ENCODE measurements around the gene CCDC30.
"Not testable (repeated sequence)": the region's sequence is repeated elsewhere in the genome, so short reads cannot be mapped to it uniquely, and the experiment has no call there.

The CCDC30 gene

GRCh38 chr1:42482635-42483153 lies 19.6 kb downstream of the CCDC30 start:
- no peak for DNase-seq (ENCODE audit: low read depth)
- no peak for TF ChIP-seq CTCF (conservative IDR thresholded peaks at IDR 0.05; ENCODE audit: low read depth, low read length)
- no peak overlapping the region for H3K4me3 ChIP-seq (ENCODE audit: low read depth, low read length)

GRCh38 chr1:42484382-42484781 lies 21.3 kb downstream of the CCDC30 start:
- H3K4me3 ChIP-seq (ENCODE audit: low read depth, low read length), result no peak overlapping the region
- DNase-seq (ENCODE audit: low read depth), result peak; percentile 81
- no peak for TF ChIP-seq CTCF (conservative IDR thresholded peaks at IDR 0.05; ENCODE audit: low read depth, low read length)

DNA sequence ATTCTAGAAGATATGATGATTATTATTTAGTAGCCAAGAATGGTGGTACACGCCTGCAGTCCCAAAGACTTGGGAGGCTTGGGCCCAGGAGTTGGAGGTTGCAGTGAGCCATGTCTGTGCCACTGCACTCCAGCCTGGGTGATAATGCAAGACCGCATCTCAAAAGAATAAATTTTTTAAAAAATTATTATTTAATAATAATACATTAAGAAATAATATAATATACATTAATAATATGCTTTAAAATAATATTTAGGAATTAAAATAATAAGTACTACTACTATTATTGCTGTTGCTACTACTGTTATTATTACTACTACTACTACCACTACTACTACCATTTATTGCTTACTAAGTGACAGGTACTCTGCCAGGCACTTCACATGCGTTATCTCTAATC lies 27.2 kb downstream of the CCDC30 start:
- H3K4me3 ChIP-seq (ENCODE audit: low read depth, low read length), result no peak overlapping the region
- no peak for DNase-seq (ENCODE audit: low read depth)
- TF ChIP-seq CTCF (conservative IDR thresholded peaks at IDR 0.05; ENCODE audit: low read depth, low read length), result no peak

DNA sequence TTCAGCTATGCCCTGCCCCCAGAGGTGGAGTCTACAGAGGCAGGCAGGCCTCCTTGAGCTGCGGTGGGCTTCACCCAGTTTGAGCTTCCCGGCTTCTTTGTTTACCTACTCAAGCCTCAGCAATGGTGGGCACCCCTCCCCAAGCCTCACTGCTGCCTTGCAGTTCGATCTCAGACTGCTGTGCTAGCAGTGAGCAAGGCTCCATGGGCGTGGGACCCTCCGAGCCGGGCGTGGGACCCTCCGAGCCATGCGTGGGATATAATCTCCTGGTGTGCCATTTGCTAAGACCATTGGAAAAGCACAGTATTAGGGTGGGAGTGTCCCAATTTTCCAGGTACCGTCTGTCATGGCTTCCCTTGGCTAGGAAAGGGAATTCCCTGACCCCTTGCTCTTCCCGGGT lies 38.9 kb downstream of the CCDC30 start:
- not testable (repeated sequence) for H3K4me3 ChIP-seq (ENCODE audit: low read depth, low read length); DNase-seq (ENCODE audit: low read depth)

- no peak overlapping the region for H3K4me3 ChIP-seq (ENCODE audit: low read depth, low read length)
- no peak for TF ChIP-seq CTCF (conservative IDR thresholded peaks at IDR 0.05; ENCODE audit: low read depth, low read length)
- no peak for DNase-seq (ENCODE audit: low read depth)
Observed at GRCh38 chr1:42504535-42505128, 41.5 kb downstream of the CCDC30 start.

GRCh38 chr1:42506576-42506975 lies 43.5 kb downstream of the CCDC30 start:
- no peak for DNase-seq (ENCODE audit: low read depth)
- no peak for TF ChIP-seq CTCF (conservative IDR thresholded peaks at IDR 0.05; ENCODE audit: low read depth, low read length)
- H3K4me3 ChIP-seq (ENCODE audit: low read depth, low read length), result no peak overlapping the region

DNA sequence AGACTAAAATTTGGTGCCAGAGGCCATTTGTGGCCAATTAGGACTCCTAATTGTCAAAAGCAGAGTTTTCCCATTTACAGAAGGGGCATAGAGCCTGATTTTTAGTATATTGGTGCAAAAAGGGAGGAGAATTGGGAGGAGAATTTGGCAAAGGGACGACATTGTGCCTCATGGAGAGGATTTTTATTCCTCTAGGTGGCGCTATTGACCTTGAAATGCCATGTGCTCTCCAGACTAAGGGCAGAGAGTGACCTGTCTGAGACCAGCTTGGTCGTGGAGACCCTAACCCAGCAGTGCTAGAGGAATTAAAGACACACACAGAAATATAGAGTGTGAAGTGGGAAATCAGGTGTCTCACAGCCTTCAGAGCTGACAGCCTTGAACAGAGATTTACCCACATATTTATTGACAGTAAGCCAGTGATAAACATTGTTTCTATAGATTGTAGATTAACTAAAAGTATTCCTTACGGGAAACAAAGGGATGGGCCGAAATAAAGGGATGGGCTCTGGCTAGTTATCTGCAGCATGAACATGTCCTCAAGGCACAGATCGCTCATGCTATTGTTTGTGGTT lies 48.6 kb downstream of the CCDC30 start:
- not testable (repeated sequence) for DNase-seq (ENCODE audit: low read depth); H3K4me3 ChIP-seq (ENCODE audit: low read depth, low read length)
- peak; percentile 29 for TF ChIP-seq CTCF (conservative IDR thresholded peaks at IDR 0.05; ENCODE audit: low read depth, low read length)

Measured in choroid plexus epithelial cell (primary cell).